ENCODE measurements around the gene ERC2. TPM values are rescaled to one million over a fixed set of nuclear protein-coding genes. Genes with fewer than 3 reads are reported as not detected.
A peak's percentile ranks its signal among the peaks of the same experiment; 100 is the strongest.

ERC2 gene
- total and polyA plus RNA-seq, 2 of the 13 experiments (the other 11 are each of a cell fraction or from before 2014, with no cell fraction given): 0.16 to 0.22 TPM

GRCh38 chr3:55511895-55512570 is 956.2 kb downstream of the ERC2 start:
- H3K4me3 ChIP-seq (replicated peaks in 1 of 3; ENCODE audit: insufficient read depth in 1 of 3, low read depth in 2 of 3, low read length in 3 of 3): no peak overlapping the region
- ChIA-PET POLR2A (no interaction called here), CTCF (ENCODE audit: low intra/inter-chr PET ratio, low total read pairs) (no interaction called here)
- ATAC-seq (no peak), DNase-seq (ENCODE audit: low spot score) (no peak), FAIRE-seq (no peak)
- no peak overlapping the region for H3K27ac ChIP-seq (ENCODE audit: extremely low read length, insufficient read depth, low read length)
- no peak overlapping the region for H3K9ac ChIP-seq (ENCODE audit: insufficient read depth, low read depth, low read length)
- H3K27me3 ChIP-seq (ENCODE audit: control insufficient read depth in 1 of 2, insufficient read depth in 2 of 2, low read length in 2 of 2): peaks cover 0 to 1% of the 10 kb centered on the region in 2 experiments; a peak in 2 of 5 replicates
- no peaks in the 10 kb centered on the region for H3K79me2 ChIP-seq (ENCODE audit: insufficient read depth, low read length)
- BruUV-seq (replicated peaks): no TSS peak
- WGBS (ENCODE audit: low lambda C conversion rate): 50% methylated on average over 7 of the region's 7 CpGs
- no peaks in the 10 kb centered on the region for H4K20me1 ChIP-seq (ENCODE audit: insufficient read depth, low read length)
- H3K36me3 ChIP-seq (replicated peaks in 1 of 2; ENCODE audit: control insufficient read depth in 1 of 2, insufficient read depth in 2 of 2, low read length in 2 of 2): no peaks in the 10 kb centered on the region
- no peaks in the 10 kb centered on the region for H3K4me1 ChIP-seq (ENCODE audit: insufficient read depth, low read length)
- intact Hi-C loops (cut with micrococcal nuclease; ENCODE audit: unreplicated experiment): no loop called here
- H2AFZ ChIP-seq (ENCODE audit: low read length): no peak overlapping the region
- H3K4me2 ChIP-seq (ENCODE audit: low read depth, low read length): no peak overlapping the region
- in situ Hi-C loops (cut with HindIII; ENCODE audit: extremely low pct_ligation_motif_present, low pct_unique_long_range_greater_than_20kb): no loop called here
- no peak for TF ChIP-seq FLYWCH1 (CRISPR knock-in tag; IDR thresholded peaks at IDR 0.05)
- no peak for TF ChIP-seq ZNF101 (CRISPR knock-in tag; IDR thresholded peaks at IDR 0.05; ENCODE audit: borderline replicate concordance, low read depth)
- H3K9me3 ChIP-seq (ENCODE audit: low read length): no peaks in the 10 kb centered on the region

- H3K4me3 ChIP-seq (replicated peaks in 1 of 3; ENCODE audit: insufficient read depth in 1 of 3, low read depth in 2 of 3, low read length in 3 of 3): no peak overlapping the region
- FAIRE-seq (no peak), DNase-seq (ENCODE audit: low spot score) (no peak), ATAC-seq (no peak)
- H2AFZ ChIP-seq (ENCODE audit: low read length): no peak overlapping the region
- no peaks in the 10 kb centered on the region for H3K79me2 ChIP-seq (ENCODE audit: insufficient read depth, low read length)
- no peaks in the 10 kb centered on the region for H3K4me1 ChIP-seq (ENCODE audit: insufficient read depth, low read length)
- H3K4me2 ChIP-seq (ENCODE audit: low read depth, low read length): no peak overlapping the region
- no peak overlapping the region for H3K27ac ChIP-seq (ENCODE audit: extremely low read length, insufficient read depth, low read length)
- no peaks in the 10 kb centered on the region for H3K9me3 ChIP-seq (ENCODE audit: low read length)
- POLR2A ChIA-PET: no interaction called here
- in situ Hi-C loops (cut with HindIII; ENCODE audit: extremely low pct_ligation_motif_present, low pct_unique_long_range_greater_than_20kb): no loop called here
- intact Hi-C loops (cut with micrococcal nuclease; ENCODE audit: unreplicated experiment): no loop called here
- WGBS (ENCODE audit: low lambda C conversion rate): 39% methylated on average over 8 of the region's 8 CpGs
- H3K36me3 ChIP-seq (replicated peaks in 1 of 2; ENCODE audit: control insufficient read depth in 1 of 2, insufficient read depth in 2 of 2, low read length in 2 of 2): no peaks in the 10 kb centered on the region
- BruUV-seq (replicated peaks): no TSS peak
- CTCF ChIA-PET (ENCODE audit: low intra/inter-chr PET ratio, low total read pairs): no interaction called here
- no peaks in the 10 kb centered on the region for H4K20me1 ChIP-seq (ENCODE audit: insufficient read depth, low read length)
- TF ChIP-seq CBFB (CRISPR knock-in tag; IDR thresholded peaks at IDR 0.05): no peak
- TF ChIP-seq MNT (IDR thresholded peaks at IDR 0.05): peak; percentile 92
- TF ChIP-seq PHF8 (CRISPR knock-in tag; IDR thresholded peaks at IDR 0.05): no peak
- TF ChIP-seq HNF4G (IDR thresholded peaks at IDR 0.05; ENCODE audit: borderline replicate concordance, low read depth, low read length): no peak
- no peak for TF ChIP-seq HNF4G (CRISPR knock-in tag; IDR thresholded peaks at IDR 0.05; ENCODE audit: borderline replicate concordance, low read depth)
- H3K9ac ChIP-seq (ENCODE audit: insufficient read depth, low read depth, low read length): no peak overlapping the region
- H3K27me3 ChIP-seq (ENCODE audit: control insufficient read depth in 1 of 2, insufficient read depth in 2 of 2, low read length in 2 of 2): peaks cover 0 to 1% of the 10 kb centered on the region in 2 experiments; a peak in 2 of 5 replicates
Observed at GRCh38 chr3:55508335-55508734, 959.9 kb downstream of the ERC2 start.
